ENCODE results near the gene BCL2L14. TPM values are rescaled to one million over a fixed set of nuclear protein-coding genes. Genes with fewer than 3 reads are reported as not detected.

The BCL2L14 gene
- total and polyA plus RNA-seq, 2 of the 13 experiments (the other 11 are each of a cell fraction or from before 2014, with no cell fraction given): 0.11 TPM; not detected in 1

GRCh38 chr12:12097891-12098690 is 27.4 kb downstream of the BCL2L14 start:
- peaks cover 23% of the 10 kb centered on the region for H3K4me1 ChIP-seq (ENCODE audit: insufficient read depth, low read length)
- ATAC-seq: no peak
- H3K36me3 ChIP-seq (replicated peaks in 1 of 2; ENCODE audit: control insufficient read depth in 1 of 2, insufficient read depth in 2 of 2, low read length in 2 of 2): no peaks in the 10 kb centered on the region
- H4K20me1 ChIP-seq (ENCODE audit: insufficient read depth, low read length): no peaks in the 10 kb centered on the region
- no peaks in the 10 kb centered on the region for H3K27me3 ChIP-seq (ENCODE audit: control insufficient read depth in 1 of 2, insufficient read depth in 2 of 2, low read length in 2 of 2)
- no peaks in the 10 kb centered on the region for H3K9me3 ChIP-seq (ENCODE audit: low read length)
- in situ Hi-C loops (cut with HindIII; ENCODE audit: extremely low pct_ligation_motif_present, low pct_unique_long_range_greater_than_20kb) (loop anchor here (25.0 kb wide), 1 partner anchor 614 kb away; the partner anchor contains the start of gene CDKN1B), intact Hi-C loops (cut with micrococcal nuclease; ENCODE audit: unreplicated experiment) (loop anchor here (10.0 kb wide), 1 partner anchor 67 kb away; no protein-coding TSS in a partner anchor)
- H3K4me2 ChIP-seq (ENCODE audit: low read depth, low read length): no peak overlapping the region
- H3K79me2 ChIP-seq (ENCODE audit: insufficient read depth, low read length): no peaks in the 10 kb centered on the region
- no peak overlapping the region for H3K4me3 ChIP-seq (replicated peaks in 1 of 3; ENCODE audit: insufficient read depth in 1 of 3, low read depth in 2 of 3, low read length in 3 of 3)
- no peak overlapping the region for H3K27ac ChIP-seq (ENCODE audit: extremely low read length, insufficient read depth, low read length)
- ChIA-PET CTCF (ENCODE audit: low intra/inter-chr PET ratio, low total read pairs) (no interaction called here), POLR2A (no interaction called here)
- WGBS (ENCODE audit: low lambda C conversion rate): 91% methylated on average over 6 of the region's 6 CpGs
- no peak for TF ChIP-seq ZSCAN29 (CRISPR knock-in tag; conservative IDR thresholded peaks at IDR 0.05)
- no peak for TF ChIP-seq ZNF138 (CRISPR knock-in tag; IDR thresholded peaks at IDR 0.05; ENCODE audit: low read depth)
- no peak for TF ChIP-seq AFF4 (CRISPR knock-in tag; IDR thresholded peaks at IDR 0.05)
- TF ChIP-seq ZNF180 (CRISPR knock-in tag; IDR thresholded peaks at IDR 0.05; ENCODE audit: borderline replicate concordance, low read depth): no peak
- no peak for TF ChIP-seq HOXA3 (CRISPR knock-in tag; IDR thresholded peaks at IDR 0.05)
- no peak for TF ChIP-seq MED13 (CRISPR knock-in tag; IDR thresholded peaks at IDR 0.05)
- TF ChIP-seq, protein P1, sequence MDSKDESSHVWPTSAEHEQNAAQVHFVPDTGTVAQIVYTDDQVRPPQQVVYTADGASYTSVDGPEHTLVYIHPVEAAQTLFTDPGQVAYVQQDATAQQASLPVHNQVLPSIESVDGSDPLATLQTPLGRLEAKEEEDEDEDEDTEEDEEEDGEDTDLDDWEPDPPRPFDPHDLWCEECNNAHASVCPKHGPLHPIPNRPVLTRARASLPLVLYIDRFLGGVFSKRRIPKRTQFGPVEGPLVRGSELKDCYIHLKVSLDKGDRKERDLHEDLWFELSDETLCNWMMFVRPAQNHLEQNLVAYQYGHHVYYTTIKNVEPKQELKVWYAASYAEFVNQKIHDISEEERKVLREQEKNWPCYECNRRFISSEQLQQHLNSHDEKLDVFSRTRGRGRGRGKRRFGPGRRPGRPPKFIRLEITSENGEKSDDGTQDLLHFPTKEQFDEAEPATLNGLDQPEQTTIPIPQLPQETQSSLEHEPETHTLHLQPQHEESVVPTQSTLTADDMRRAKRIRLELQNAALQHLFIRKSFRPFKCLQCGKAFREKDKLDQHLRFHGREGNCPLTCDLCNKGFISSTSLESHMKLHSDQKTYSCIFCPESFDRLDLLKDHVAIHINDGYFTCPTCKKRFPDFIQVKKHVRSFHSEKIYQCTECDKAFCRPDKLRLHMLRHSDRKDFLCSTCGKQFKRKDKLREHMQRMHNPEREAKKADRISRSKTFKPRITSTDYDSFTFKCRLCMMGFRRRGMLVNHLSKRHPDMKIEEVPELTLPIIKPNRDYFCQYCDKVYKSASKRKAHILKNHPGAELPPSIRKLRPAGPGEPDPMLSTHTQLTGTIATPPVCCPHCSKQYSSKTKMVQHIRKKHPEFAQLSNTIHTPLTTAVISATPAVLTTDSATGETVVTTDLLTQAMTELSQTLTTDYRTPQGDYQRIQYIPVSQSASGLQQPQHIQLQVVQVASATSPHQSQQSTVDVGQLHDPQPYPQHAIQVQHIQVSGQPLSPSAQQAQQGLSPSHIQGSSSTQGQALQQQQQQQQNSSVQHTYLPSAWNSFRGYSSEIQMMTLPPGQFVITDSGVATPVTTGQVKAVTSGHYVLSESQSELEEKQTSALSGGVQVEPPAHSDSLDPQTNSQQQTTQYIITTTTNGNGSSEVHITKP (CRISPR knock-in tag; IDR thresholded peaks at IDR 0.05; ENCODE audit: low read depth): no peak
- TF ChIP-seq HCFC1 (IDR thresholded peaks at IDR 0.05; ENCODE audit: low read depth, low read length): no peak
- no peak for TF ChIP-seq JUNB (CRISPR knock-in tag; IDR thresholded peaks at IDR 0.05; ENCODE audit: borderline replicate concordance)
- no peak for TF ChIP-seq TGIF2 (CRISPR knock-in tag; IDR thresholded peaks at IDR 0.05)
- no peak for TF ChIP-seq PHF20 (CRISPR knock-in tag; IDR thresholded peaks at IDR 0.05)
- no peak for FAIRE-seq
- DNase-seq (ENCODE audit: low spot score): no peak
- no TSS peak for BruUV-seq (replicated peaks)
- H2AFZ ChIP-seq (ENCODE audit: low read length): no peak overlapping the region
- no peak overlapping the region for H3K9ac ChIP-seq (ENCODE audit: insufficient read depth, low read depth, low read length)
